ENCODE measurements around the gene HIVEP3. TPM values are rescaled to one million over a fixed set of nuclear protein-coding genes. Genes with fewer than 3 reads are reported as not detected.

Gene HIVEP3
- total and polyA plus RNA-seq, 11 donors: 3.2 to 11.9 (median 5.0) TPM

- Histone ChIP-seq H3K4me1 (peaks cover 0 to 22% (median 0%) of the 10 kb centered on the region in 12 donors), H3K4me3 (no peak overlapping the region), H3K36me3 (no peaks in the 10 kb centered on the region), H3K27me3 (no peaks in the 10 kb centered on the region), H3K9me3 (no peaks in the 10 kb centered on the region), H3K27ac (no peak overlapping the region)
- TF ChIP-seq POLR2A (IDR thresholded peaks at IDR 0.05) (no peak), CTCF (IDR thresholded peaks at IDR 0.05) (no peak)
- intact Hi-C loops (cut with DNase I): loop anchor here in 2 of 10 donors (5.0 to 10.0 kb wide), 2 partner anchors 60 to 207 kb away; no protein-coding TSS in a partner anchor
- no peak for ATAC-seq
- WGBS, 4 donors: 82 to 90% (median 85%) methylated on average over 3 of the region's 3 CpGs
- no peak for DNase-seq
These were observed 134.0 kb downstream of the HIVEP3 start for GRCh38 chr1:41784531-41785274.

GRCh38 chr1:41783189-41783639 is 135.5 kb downstream of the HIVEP3 start:
- ATAC-seq (peak in 1 of 4 donors; percentile 22), DNase-seq (no peak)
- intact Hi-C loops (cut with DNase I): loop anchor here in 2 of 10 donors (5.0 to 10.0 kb wide), 2 partner anchors 58 to 206 kb away; no protein-coding TSS in a partner anchor
- Histone ChIP-seq H3K36me3 (no peaks in the 10 kb centered on the region), H3K9me3 (no peaks in the 10 kb centered on the region), H3K4me3 (no peak overlapping the region), H3K4me1 (peaks cover 0 to 15% (median 0%) of the 10 kb centered on the region in 12 donors), H3K27ac (no peak overlapping the region), H3K27me3 (no peaks in the 10 kb centered on the region)
- TF ChIP-seq POLR2A (IDR thresholded peaks at IDR 0.05) (no peak), CTCF (IDR thresholded peaks at IDR 0.05) (no peak)
- 81 to 90% (median 86%) methylated on average over 11 of the region's 11 CpGs for WGBS, 4 donors

- no peak overlapping the region for H3K27ac ChIP-seq
- no peak for ATAC-seq
- no peaks in the 10 kb centered on the region for H3K27me3 ChIP-seq
- TF ChIP-seq POLR2A (IDR thresholded peaks at IDR 0.05) (no peak), CTCF (IDR thresholded peaks at IDR 0.05) (no peak)
- DNase-seq: no peak
- no peaks in the 10 kb centered on the region for H3K36me3 ChIP-seq
- intact Hi-C loops (cut with DNase I): loop anchor here in 2 of 10 donors (5.0 to 10.0 kb wide), 2 partner anchors 56 to 204 kb away; no protein-coding TSS in a partner anchor
- no peak overlapping the region for H3K4me3 ChIP-seq
- H3K9me3 ChIP-seq: no peaks in the 10 kb centered on the region
- H3K4me1 ChIP-seq: peaks cover 0 to 24% (median 0%) of the 10 kb centered on the region in 12 donors
- WGBS, 4 donors: 95 to 97% (median 97%) methylated on average over 3 of the region's 3 CpGs
These were observed 137.8 kb downstream of the HIVEP3 start for GRCh38 chr1:41780916-41781315.

GRCh38 chr1:41780322-41780721 is 138.4 kb downstream of the HIVEP3 start:
- 51 to 89% (median 78%) methylated on average over 2 of the region's 2 CpGs for WGBS, 4 donors

More at GRCh38 chr1:41780322-41780721, 138.4 kb downstream of the HIVEP3 start:
- no peak for TF ChIP-seq CTCF (IDR thresholded peaks at IDR 0.05)
- TF ChIP-seq POLR2A (IDR thresholded peaks at IDR 0.05): no peak
- Histone ChIP-seq H3K36me3 (no peaks in the 10 kb centered on the region), H3K4me3 (no peak overlapping the region), H3K27ac (no peak overlapping the region), H3K4me1 (peaks cover 0 to 24% (median 0%) of the 10 kb centered on the region in 12 donors), H3K27me3 (no peaks in the 10 kb centered on the region), H3K9me3 (no peaks in the 10 kb centered on the region)
- ATAC-seq (no peak), DNase-seq (no peak)
- intact Hi-C loops (cut with DNase I): loop anchor here in 2 of 10 donors (5.0 to 10.0 kb wide), 2 partner anchors 56 to 203 kb away; no protein-coding TSS in a partner anchor

All from heart left ventricle (tissue), 16 donors.